ENCODE data around the gene LPIN3. TPM values are rescaled to one million over a fixed set of nuclear protein-coding genes. Genes with fewer than 3 reads are reported as not detected.

Gene LPIN3
- total RNA-seq, 1 experiment from 2014 or later, result 32.6 TPM

- H3K9me3 Mint-ChIP-seq (ENCODE audit: unreplicated experiment), result no peaks in the 10 kb centered on the region
- peak overlapping the region; percentile 6 for H3K27ac Mint-ChIP-seq (ENCODE audit: unreplicated experiment)
- Histone ChIP-seq H3K27me3 (replicated peaks; ENCODE audit: control insufficient read depth, insufficient read depth, low read length) (no peaks in the 10 kb centered on the region), H3K36me3 (ENCODE audit: control insufficient read depth, insufficient read depth, low read length) (no peaks in the 10 kb centered on the region), H3K4me1 (no peaks in the 10 kb centered on the region), H3K4me3 (ENCODE audit: low read depth, low read length) (no peak overlapping the region), H3K9me3 (no peaks in the 10 kb centered on the region)
- TF ChIP-seq CTCF (IDR thresholded peaks at IDR 0.05; ENCODE audit: insufficient read depth in 1 of 2, low read depth in 1 of 2, low read length in 1 of 2, severe bottlenecking in 1 of 2, unreplicated experiment in 1 of 2), result no peak
- POLR2A ChIA-PET, result no interaction called here
- intact Hi-C loops (cut with micrococcal nuclease; ENCODE audit: unreplicated experiment), result no loop called here
- CTCF ChIA-PET, result interaction anchor here (0.5 to 0.6 kb wide), 2 partner anchors 7 to 52 kb away, joined by 3 to 5 read pairs; no protein-coding TSS in a partner anchor
- H3K36me3 Mint-ChIP-seq (ENCODE audit: insufficient read depth, unreplicated experiment), result no peaks in the 10 kb centered on the region
- no peak for DNase-seq
- H3K4me3 Mint-ChIP-seq (ENCODE audit: unreplicated experiment), result no peak overlapping the region
- no TSS peak for BruUV-seq (replicated peaks)
- H3K27me3 Mint-ChIP-seq (ENCODE audit: insufficient read depth, unreplicated experiment), result no peaks in the 10 kb centered on the region
- peaks cover 16% of the 10 kb centered on the region for H3K4me1 Mint-ChIP-seq (ENCODE audit: low read depth, unreplicated experiment)
These were observed 51.7 kb downstream of the LPIN3 start for GRCh38 chr20:41392295-41392694.

GRCh38 chr20:41392871-41393704, 52.5 kb downstream of the LPIN3 start:
- CTCF ChIA-PET, result no interaction called here
- Histone ChIP-seq H3K4me1 (no peaks in the 10 kb centered on the region), H3K4me3 (ENCODE audit: low read depth, low read length) (no peak overlapping the region), H3K27me3 (replicated peaks; ENCODE audit: control insufficient read depth, insufficient read depth, low read length) (no peaks in the 10 kb centered on the region), H3K9me3 (no peaks in the 10 kb centered on the region), H3K36me3 (ENCODE audit: control insufficient read depth, insufficient read depth, low read length) (no peaks in the 10 kb centered on the region)
- Mint-ChIP-seq H3K4me3 (ENCODE audit: unreplicated experiment) (no peak overlapping the region), H3K4me1 (ENCODE audit: low read depth, unreplicated experiment) (peaks cover 16% of the 10 kb centered on the region), H3K9me3 (ENCODE audit: unreplicated experiment) (no peaks in the 10 kb centered on the region), H3K27me3 (ENCODE audit: insufficient read depth, unreplicated experiment) (no peaks in the 10 kb centered on the region), H3K27ac (ENCODE audit: unreplicated experiment) (no peak overlapping the region), H3K36me3 (ENCODE audit: insufficient read depth, unreplicated experiment) (no peaks in the 10 kb centered on the region)
- no peak for TF ChIP-seq CTCF (IDR thresholded peaks at IDR 0.05; ENCODE audit: insufficient read depth in 1 of 2, low read depth in 1 of 2, low read length in 1 of 2, severe bottlenecking in 1 of 2, unreplicated experiment in 1 of 2)
- BruUV-seq (replicated peaks), result no TSS peak
- intact Hi-C loops (cut with micrococcal nuclease; ENCODE audit: unreplicated experiment), result no loop called here
- DNase-seq, result no peak
- POLR2A ChIA-PET, result no interaction called here

- Histone ChIP-seq H3K36me3 (ENCODE audit: control insufficient read depth, insufficient read depth, low read length) (no peaks in the 10 kb centered on the region), H3K27me3 (replicated peaks; ENCODE audit: control insufficient read depth, insufficient read depth, low read length) (no peaks in the 10 kb centered on the region), H3K4me3 (ENCODE audit: low read depth, low read length) (no peak overlapping the region), H3K9me3 (no peaks in the 10 kb centered on the region), H3K4me1 (no peaks in the 10 kb centered on the region)
- H3K27me3 Mint-ChIP-seq (ENCODE audit: insufficient read depth, unreplicated experiment), result no peaks in the 10 kb centered on the region
- POLR2A ChIA-PET, result no interaction called here
- TF ChIP-seq CTCF (IDR thresholded peaks at IDR 0.05; ENCODE audit: insufficient read depth in 1 of 2, low read depth in 1 of 2, low read length in 1 of 2, severe bottlenecking in 1 of 2, unreplicated experiment in 1 of 2), result no peak
- no peak for DNase-seq
- BruUV-seq (replicated peaks), result no TSS peak
- H3K9me3 Mint-ChIP-seq (ENCODE audit: unreplicated experiment), result no peaks in the 10 kb centered on the region
- intact Hi-C loops (cut with micrococcal nuclease; ENCODE audit: unreplicated experiment), result no loop called here
- CTCF ChIA-PET, result interaction anchor here (1.0 kb wide), 1 partner anchor 26 kb away, joined by 3 read pairs; no protein-coding TSS in a partner anchor
- no peak overlapping the region for H3K27ac Mint-ChIP-seq (ENCODE audit: unreplicated experiment)
- no peaks in the 10 kb centered on the region for H3K36me3 Mint-ChIP-seq (ENCODE audit: insufficient read depth, unreplicated experiment)
- no peak overlapping the region for H3K4me3 Mint-ChIP-seq (ENCODE audit: unreplicated experiment)
- H3K4me1 Mint-ChIP-seq (ENCODE audit: low read depth, unreplicated experiment), result peaks cover 16% of the 10 kb centered on the region
These were observed 53.1 kb downstream of the LPIN3 start for GRCh38 chr20:41393705-41394066.
